Mesenchymal stem cell (in vitro differentiated cells and primary cell): ENCODE results near the gene MGA.

Source experiments
- DNase-seq: peaks from one replicate; pipeline ENCODE4 v3.0.0-alpha.2; 2013
- H2AFZ ChIP-seq: one replicate; pipeline ENCODE4 v1.6.1; 2013; ENCODE audit warnings: low read depth, mild to moderate bottlenecking, control low read depth, inconsistent platforms, low read length, moderate library complexity
- H2AK5ac ChIP-seq: 2 replicates; pipeline ENCODE4 v1.6.1; 2013; ENCODE audit warnings: low read length, moderate library complexity, mild to moderate bottlenecking, inconsistent platforms; ENCODE audit not compliant: severe bottlenecking
- H2BK120ac ChIP-seq: one replicate; pipeline ENCODE4 v1.6.1; 2013; ENCODE audit warnings: low read depth, mild to moderate bottlenecking, inconsistent platforms, low read length, moderate library complexity
- H2BK12ac ChIP-seq, 2 experiments: one replicate each; pipeline ENCODE4 v1.6.1; 2013; ENCODE audit warnings: inconsistent platforms in 2 of 2, low read length in 2 of 2, mild to moderate bottlenecking in 2 of 2, moderate library complexity in 2 of 2, control low read depth in 1 of 2
- H2BK15ac ChIP-seq: one replicate; pipeline ENCODE4 v1.6.1; 2013; ENCODE audit warnings: mild to moderate bottlenecking, low read depth, inconsistent platforms; ENCODE audit not compliant: poor library complexity, severe bottlenecking
- H2BK5ac ChIP-seq: 2 replicates; pipeline ENCODE4 v1.6.1; 2013; ENCODE audit warnings: low read depth, mild to moderate bottlenecking, low read length, control low read depth, inconsistent platforms; ENCODE audit not compliant: poor library complexity, severe bottlenecking
- H3K14ac ChIP-seq, 2 experiments: one replicate each; pipeline ENCODE4 v1.6.1; 2013; ENCODE audit warnings: inconsistent platforms in 2 of 2, low read length in 2 of 2, control low read depth in 1 of 2, mild to moderate bottlenecking in 1 of 2, moderate library complexity in 1 of 2
- H3K18ac ChIP-seq, 2 experiments: one replicate each; pipeline ENCODE4 v1.6.1; 2013; ENCODE audit warnings: inconsistent platforms in 2 of 2, low read length in 2 of 2, control low read depth in 1 of 2, low read depth in 1 of 2, mild to moderate bottlenecking in 1 of 2
- H3K23ac ChIP-seq, 2 experiments: one replicate each; pipeline ENCODE4 v1.6.1; 2013; ENCODE audit warnings: inconsistent platforms in 2 of 2, low read length in 2 of 2, mild to moderate bottlenecking in 2 of 2, moderate library complexity in 2 of 2, control low read depth in 1 of 2
- H3K27ac ChIP-seq: 2 replicates; pipeline ENCODE4 v1.5.1; 2013; ENCODE audit warnings: mild to moderate bottlenecking, moderate library complexity, low read length, control low read depth, inconsistent platforms; ENCODE audit not compliant: poor library complexity, severe bottlenecking
- H3K27me3 ChIP-seq, 2 experiments: 2 replicates each; pipeline versions ENCODE4 v1.6.1 to v1.7.0; 2013; ENCODE audit warnings: low read length in 2 of 2, mild to moderate bottlenecking in 2 of 2, moderate library complexity in 2 of 2, control low read depth in 1 of 2, inconsistent platforms in 1 of 2; ENCODE audit not compliant: control insufficient read depth in 1 of 2, insufficient read depth in 1 of 2
- H3K36me3 ChIP-seq, 2 experiments: 2 replicates each; pipeline versions ENCODE4 v1.6.1 to v1.7.0; 2013; ENCODE audit warnings: low read length in 2 of 2, control low read depth in 1 of 2, inconsistent platforms in 1 of 2, low read depth in 1 of 2, mild to moderate bottlenecking in 1 of 2; ENCODE audit not compliant: insufficient read depth in 2 of 2, control insufficient read depth in 1 of 2
- H3K4ac ChIP-seq, 2 experiments: one replicate each; pipeline ENCODE4 v1.6.1; 2013; ENCODE audit warnings: inconsistent platforms in 2 of 2, low read length in 2 of 2, mild to moderate bottlenecking in 2 of 2, moderate library complexity in 2 of 2, control low read depth in 1 of 2, low read depth in 1 of 2
- H3K4me1 ChIP-seq: 2 replicates; pipeline ENCODE4 v1.6.1; 2013; ENCODE audit warnings: low read depth, low read length, control low read depth; ENCODE audit not compliant: control insufficient read depth, insufficient read depth
- H3K4me2 ChIP-seq: 2 replicates; pipeline ENCODE4 v1.6.1; 2013; ENCODE audit warnings: low read length, mild to moderate bottlenecking, inconsistent platforms; ENCODE audit not compliant: poor library complexity, severe bottlenecking
- H3K4me3 ChIP-seq, 2 experiments: 2 replicates each; pipeline versions ENCODE4 v1.5.1 to v1.7.0; 2013; ENCODE audit warnings: low read length in 2 of 2, mild to moderate bottlenecking in 2 of 2, control low read depth in 1 of 2, low read depth in 1 of 2; ENCODE audit not compliant: insufficient read depth in 1 of 2
- H3K79me1 ChIP-seq: replicated peaks from 2 replicates; pipeline ENCODE4 v1.6.1; 2013; ENCODE audit warnings: mild to moderate bottlenecking, control low read depth, low read length, inconsistent platforms; ENCODE audit not compliant: poor library complexity, severe bottlenecking
- H3K9ac ChIP-seq: 2 replicates; pipeline ENCODE4 v1.7.0; 2013; ENCODE audit warnings: mild to moderate bottlenecking, low read length, moderate library complexity
- H3K9me3 ChIP-seq: 2 replicates; pipeline ENCODE4 v1.7.0; 2013; ENCODE audit warnings: mild to moderate bottlenecking, low read length; ENCODE audit not compliant: control insufficient read depth
- H4K8ac ChIP-seq: one replicate; pipeline ENCODE4 v1.6.1; 2013; ENCODE audit warnings: inconsistent platforms, mild to moderate bottlenecking, low read length, moderate library complexity
- H4K91ac ChIP-seq: one replicate; pipeline ENCODE4 v1.6.1; 2013; ENCODE audit warnings: mild to moderate bottlenecking, low read length, inconsistent platforms
- WGBS: methylation state at CpG from one replicate; pipeline ENCODE4 v1.1.7; 2013; ENCODE audit warnings: mixed read lengths; 5-methylcytosine and 5-hydroxymethylcytosine counted together

The MGA gene

DNA sequence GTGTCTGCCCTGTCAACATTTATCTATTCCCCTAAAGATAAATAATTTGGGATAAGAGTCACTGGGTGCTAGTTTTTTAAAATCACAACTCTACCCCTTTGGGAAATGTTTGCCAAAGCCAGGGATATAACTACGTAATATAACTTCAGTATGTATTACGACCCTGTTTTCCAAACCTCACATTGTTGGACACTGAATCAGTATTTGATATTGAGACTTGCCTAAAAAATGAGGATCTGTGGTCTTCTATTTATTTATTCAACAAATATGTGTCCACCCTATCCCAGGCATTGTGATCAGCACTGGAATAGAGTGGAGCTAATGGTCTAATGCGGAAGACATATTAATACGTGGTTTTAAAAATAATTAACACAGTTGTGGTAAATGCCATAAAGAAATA is 4.5 kb upstream of the MGA start:
- Histone ChIP-seq H2BK5ac (no peak overlapping the region), H3K23ac (no peak overlapping the region), H3K14ac (no peak overlapping the region), H2AK5ac (no peak overlapping the region), H3K18ac (no peak overlapping the region), H2AFZ (no peak overlapping the region), H4K8ac (no peak overlapping the region), H3K4me1 (peaks cover 16% of the 10 kb centered on the region), H4K91ac (no peak overlapping the region), H3K27ac (peak overlapping the region; percentile 47), H2BK120ac (no peak overlapping the region), H3K9me3 (peaks cover 3% of the 10 kb centered on the region), H3K4me3 (no peak overlapping the region), H2BK15ac (no peak overlapping the region), H3K27me3 (no peaks in the 10 kb centered on the region), H3K36me3 (no peaks in the 10 kb centered on the region), H3K9ac (no peak overlapping the region), H2BK12ac (no peak overlapping the region), H3K79me1 (peaks cover 12% of the 10 kb centered on the region), H3K4me2 (no peak overlapping the region), H3K4ac (no peak overlapping the region)
- WGBS = 86% methylated on average over 4 of the region's 4 CpGs
- no peak for DNase-seq

DNA sequence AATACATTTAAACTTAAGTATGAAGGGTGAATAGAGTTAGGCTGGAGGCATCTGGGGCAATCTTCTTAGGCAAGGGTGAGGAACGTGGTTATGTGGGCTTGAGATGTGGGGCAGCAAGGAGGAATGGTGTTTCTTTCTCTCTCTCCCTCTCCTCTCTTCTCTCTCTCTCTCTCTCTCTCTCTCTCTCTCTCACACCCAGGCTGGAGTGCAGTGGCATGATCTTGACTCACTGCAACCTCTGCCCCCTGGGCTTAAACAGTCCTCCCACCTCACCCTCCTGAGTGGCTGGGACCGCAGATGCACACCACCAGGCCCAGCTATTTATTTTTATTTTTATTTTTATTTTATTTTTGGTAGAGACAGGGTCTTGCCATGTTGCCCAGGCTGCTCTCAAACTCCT is 4.0 kb upstream of the MGA start:
- Histone ChIP-seq H2BK15ac (no peak overlapping the region), H3K4me2 (peak overlapping the region; percentile 43), H3K36me3 (no peaks in the 10 kb centered on the region), H4K8ac (no peak overlapping the region), H3K18ac (no peak overlapping the region), H4K91ac (no peak overlapping the region), H3K4me1 (peaks cover 19% of the 10 kb centered on the region), H3K4me3 (no peak overlapping the region), H3K9ac (no peak overlapping the region), H3K9me3 (no peaks in the 10 kb centered on the region), H2BK12ac (no peak overlapping the region), H3K27ac (peak overlapping the region; percentile 47), H2AFZ (no peak overlapping the region), H2AK5ac (no peak overlapping the region), H3K4ac (no peak overlapping the region), H3K14ac (no peak overlapping the region), H2BK5ac (peak overlapping the region; percentile 66), H3K79me1 (peaks cover 13% of the 10 kb centered on the region), H3K23ac (no peak overlapping the region), H2BK120ac (no peak overlapping the region), H3K27me3 (no peaks in the 10 kb centered on the region)
- WGBS = no CpG with 5 or more reads among the region's 2 CpGs
- DNase-seq = peak; percentile 68

- Histone ChIP-seq H3K27ac (no peak overlapping the region), H3K79me1 (peaks cover 14% of the 10 kb centered on the region), H4K91ac (no peak overlapping the region), H2BK12ac (no peak overlapping the region), H2BK120ac (no peak overlapping the region), H3K18ac (no peak overlapping the region), H3K36me3 (no peaks in the 10 kb centered on the region), H3K4me1 (peaks cover 24% of the 10 kb centered on the region), H4K8ac (no peak overlapping the region), H3K4me3 (no peak overlapping the region), H2BK15ac (no peak overlapping the region), H2BK5ac (no peak overlapping the region), H2AK5ac (no peak overlapping the region), H3K4ac (no peak overlapping the region), H3K27me3 (no peaks in the 10 kb centered on the region), H3K9me3 (no peaks in the 10 kb centered on the region), H3K23ac (no peak overlapping the region), H3K4me2 (no peak overlapping the region), H3K14ac (no peak overlapping the region), H2AFZ (no peak overlapping the region), H3K9ac (no peak overlapping the region)
- WGBS = no CpG with 5 or more reads among the region's 1 CpG
- no peak for DNase-seq
Observed at GRCh38 chr15:41658689-41659088, 1.5 kb upstream of the MGA start.

DNA sequence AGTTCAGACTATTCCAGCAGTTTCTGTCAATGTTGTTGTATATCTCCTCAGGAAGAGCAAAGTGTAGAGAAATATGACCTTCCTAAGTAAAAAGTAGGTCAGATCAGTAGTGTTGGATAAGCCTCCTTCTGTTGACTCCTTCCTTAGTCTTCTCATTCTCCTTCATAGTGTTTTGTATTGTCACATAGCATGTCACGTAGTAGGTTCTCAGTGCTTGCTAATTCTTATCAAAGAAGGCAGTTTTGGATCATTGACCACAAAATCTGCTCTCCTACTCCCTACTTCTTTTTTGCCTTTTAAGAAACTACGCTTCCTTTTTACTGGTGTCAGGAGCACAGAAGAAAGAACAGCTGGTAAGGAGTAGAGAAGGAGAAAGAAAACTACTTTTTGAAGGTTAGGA is 1.0 kb upstream of the MGA start:
- no peaks in the 10 kb centered on the region for H3K36me3 ChIP-seq
- H2AFZ ChIP-seq = no peak overlapping the region
- no peak overlapping the region for H3K18ac ChIP-seq
- no peak overlapping the region for H3K23ac ChIP-seq
- WGBS = no CpG with 5 or more reads among the region's 2 CpGs
- no peak overlapping the region for H4K8ac ChIP-seq
- no peak overlapping the region for H2BK15ac ChIP-seq
- no peak overlapping the region for H3K14ac ChIP-seq
- no peak overlapping the region for H3K9ac ChIP-seq
- no peak overlapping the region for H3K4ac ChIP-seq
- H2BK120ac ChIP-seq = no peak overlapping the region
- no peak overlapping the region for H2BK12ac ChIP-seq
- no peaks in the 10 kb centered on the region for H3K9me3 ChIP-seq
- H4K91ac ChIP-seq = no peak overlapping the region
- H3K4me2 ChIP-seq = no peak overlapping the region
- no peaks in the 10 kb centered on the region for H3K27me3 ChIP-seq
- no peak overlapping the region for H3K27ac ChIP-seq
- H3K4me1 ChIP-seq = peaks cover 24% of the 10 kb centered on the region
- H3K79me1 ChIP-seq = peaks cover 12% of the 10 kb centered on the region
- H3K4me3 ChIP-seq = no peak overlapping the region
- DNase-seq = no peak
- no peak overlapping the region for H2BK5ac ChIP-seq
- no peak overlapping the region for H2AK5ac ChIP-seq
